ENCODE measurements around the gene UBAC1. TPM values are rescaled to one million over a fixed set of nuclear protein-coding genes. Genes with fewer than 3 reads are reported as not detected.

Gene UBAC1
- total and polyA plus RNA-seq, 10 of the 15 experiments (the other 5 are each of a cell fraction or from before 2014, with no cell fraction given), result 16.7 to 54.6 (median 38.5) TPM

DNA sequence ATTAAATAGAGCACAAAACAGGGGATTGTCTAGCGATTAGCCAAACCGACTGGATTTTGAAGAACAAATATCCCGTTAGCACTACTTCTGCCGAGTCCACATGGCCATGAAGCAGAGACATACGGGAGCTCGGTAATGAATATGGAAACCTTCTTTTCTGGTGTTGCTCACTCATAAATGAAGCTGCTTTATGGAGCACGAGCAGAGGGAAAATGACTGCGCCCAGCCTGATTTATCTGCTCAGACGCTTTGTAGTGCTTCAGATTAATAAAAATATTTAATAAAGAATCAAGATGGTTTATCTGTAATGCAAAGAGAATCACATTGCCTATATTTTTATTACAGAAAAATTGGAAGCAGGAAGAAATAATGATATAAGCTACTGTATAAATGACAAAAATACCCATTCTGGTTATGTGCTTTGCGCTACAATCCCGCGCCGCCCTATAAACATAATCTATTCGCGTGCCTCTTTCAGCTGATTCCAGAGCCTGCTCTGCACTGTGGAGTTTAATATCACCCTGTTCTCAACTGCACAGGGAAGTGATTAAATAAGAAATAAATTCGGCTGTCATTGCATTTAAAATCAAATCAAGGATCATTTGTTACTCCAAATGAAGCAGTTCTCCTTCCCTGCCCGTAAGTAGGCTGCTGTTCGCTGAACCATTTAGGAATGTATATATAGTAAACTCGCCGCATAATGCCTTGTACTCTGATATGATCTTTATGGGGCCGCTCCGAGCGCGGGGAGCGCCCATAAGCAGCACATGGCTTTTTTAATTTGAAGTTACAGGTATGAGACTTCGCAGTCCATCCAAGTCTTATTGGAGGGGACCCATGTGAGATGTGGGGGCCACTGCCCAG is 22.3 kb upstream of the UBAC1 start (continued):
- TF ChIP-seq, protein P1, sequence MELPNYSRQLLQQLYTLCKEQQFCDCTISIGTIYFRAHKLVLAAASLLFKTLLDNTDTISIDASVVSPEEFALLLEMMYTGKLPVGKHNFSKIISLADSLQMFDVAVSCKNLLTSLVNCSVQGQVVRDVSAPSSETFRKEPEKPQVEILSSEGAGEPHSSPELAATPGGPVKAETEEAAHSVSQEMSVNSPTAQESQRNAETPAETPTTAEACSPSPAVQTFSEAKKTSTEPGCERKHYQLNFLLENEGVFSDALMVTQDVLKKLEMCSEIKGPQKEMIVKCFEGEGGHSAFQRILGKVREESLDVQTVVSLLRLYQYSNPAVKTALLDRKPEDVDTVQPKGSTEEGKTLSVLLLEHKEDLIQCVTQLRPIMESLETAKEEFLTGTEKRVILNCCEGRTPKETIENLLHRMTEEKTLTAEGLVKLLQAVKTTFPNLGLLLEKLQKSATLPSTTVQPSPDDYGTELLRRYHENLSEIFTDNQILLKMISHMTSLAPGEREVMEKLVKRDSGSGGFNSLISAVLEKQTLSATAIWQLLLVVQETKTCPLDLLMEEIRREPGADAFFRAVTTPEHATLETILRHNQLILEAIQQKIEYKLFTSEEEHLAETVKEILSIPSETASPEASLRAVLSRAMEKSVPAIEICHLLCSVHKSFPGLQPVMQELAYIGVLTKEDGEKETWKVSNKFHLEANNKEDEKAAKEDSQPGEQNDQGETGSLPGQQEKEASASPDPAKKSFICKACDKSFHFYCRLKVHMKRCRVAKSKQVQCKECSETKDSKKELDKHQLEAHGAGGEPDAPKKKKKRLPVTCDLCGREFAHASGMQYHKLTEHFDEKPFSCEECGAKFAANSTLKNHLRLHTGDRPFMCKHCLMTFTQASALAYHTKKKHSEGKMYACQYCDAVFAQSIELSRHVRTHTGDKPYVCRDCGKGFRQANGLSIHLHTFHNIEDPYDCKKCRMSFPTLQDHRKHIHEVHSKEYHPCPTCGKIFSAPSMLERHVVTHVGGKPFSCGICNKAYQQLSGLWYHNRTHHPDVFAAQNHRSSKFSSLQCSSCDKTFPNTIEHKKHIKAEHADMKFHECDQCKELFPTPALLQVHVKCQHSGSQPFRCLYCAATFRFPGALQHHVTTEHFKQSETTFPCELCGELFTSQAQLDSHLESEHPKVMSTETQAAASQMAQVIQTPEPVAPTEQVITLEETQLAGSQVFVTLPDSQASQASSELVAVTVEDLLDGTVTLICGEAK (IDR thresholded peaks at IDR 0.05; ENCODE audit: borderline replicate concordance), result no peak
- TF ChIP-seq STAT1 (conservative IDR thresholded peaks at IDR 0.05), result no peak
- no peak for TF ChIP-seq TCF12 (IDR thresholded peaks at IDR 0.05; ENCODE audit: low read depth, low read length)
- TF ChIP-seq SMC3 (IDR thresholded peaks at IDR 0.05; ENCODE audit: borderline replicate concordance, low read length), result no peak
- TF ChIP-seq FOXK2 (IDR thresholded peaks at IDR 0.05), result no peak

DNA sequence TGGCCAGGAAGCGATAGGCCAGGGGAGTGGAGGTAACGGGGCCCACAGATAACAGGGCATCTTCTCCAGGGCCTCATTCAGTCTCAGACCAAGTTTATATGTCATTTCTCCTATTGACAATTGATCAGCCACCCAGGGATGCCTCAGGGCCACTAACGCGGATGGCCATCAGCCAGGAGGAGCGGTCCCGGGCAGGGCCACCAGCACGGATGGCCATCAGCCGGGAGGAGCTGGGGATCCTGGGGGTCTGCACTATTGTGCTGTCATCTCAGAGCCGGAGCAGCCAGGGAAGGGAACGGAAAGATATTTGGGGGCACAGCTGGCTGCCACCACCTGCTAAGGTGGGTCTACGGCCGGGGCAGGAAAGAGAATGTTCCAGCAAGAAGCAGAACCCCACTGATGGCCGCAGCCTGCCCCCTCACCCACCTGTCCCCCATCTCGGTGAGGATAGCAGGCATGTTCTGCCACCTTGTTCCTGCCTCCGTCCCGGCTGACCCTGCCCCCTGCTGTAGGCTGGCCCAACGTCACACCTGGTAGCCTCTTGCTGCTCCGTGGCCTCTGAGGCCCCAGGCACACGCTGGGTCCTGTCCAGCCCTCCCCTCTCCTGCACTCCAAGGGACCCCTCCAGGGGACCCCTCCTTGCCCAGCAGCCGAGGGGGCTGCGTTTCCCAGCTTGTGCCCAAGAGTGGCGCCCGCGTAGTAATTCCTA is 21.5 kb upstream of the UBAC1 start:
- Histone ChIP-seq H3K9me3 (replicated peaks; ENCODE audit: control insufficient read depth, insufficient read depth, low read length) (no peaks in the 10 kb centered on the region), H3K27me3 (replicated peaks in 1 of 2; ENCODE audit: control insufficient read depth in 2 of 2, insufficient read depth in 2 of 2, low read length in 1 of 2) (peaks cover 0 to 2% of the 10 kb centered on the region in 2 experiments; a peak in 2 of 4 replicates), H3K36me3 (ENCODE audit: control insufficient read depth in 2 of 2, insufficient read depth in 2 of 2, low read length in 1 of 2) (no peaks in the 10 kb centered on the region), H3K4me1 (ENCODE audit: control insufficient read depth, insufficient read depth, low read length) (no peaks in the 10 kb centered on the region), H3K27ac (ENCODE audit: control insufficient read depth, insufficient read depth) (no peak overlapping the region), H3K4me3 (no peak overlapping the region), H3K4me2 (ENCODE audit: control insufficient read depth, insufficient read depth) (no peak overlapping the region), H4K20me1 (ENCODE audit: control insufficient read depth, insufficient read depth) (no peaks in the 10 kb centered on the region), H3K9ac (ENCODE audit: control insufficient read depth, insufficient read depth, low read length) (no peak overlapping the region), H2AFZ (ENCODE audit: control insufficient read depth, low read depth, low read length) (no peak overlapping the region), H3K79me2 (ENCODE audit: control insufficient read depth, insufficient read depth, low read length) (no peaks in the 10 kb centered on the region)
- no peak for DNase-seq (ENCODE audit: low read depth, low spot score)
- FAIRE-seq, result no peak
- ChIA-PET SMC1A (ENCODE audit: uncharacterized antibody, unreplicated experiment) (no interaction called here), RAD21 (ENCODE audit: unreplicated experiment) (no interaction called here), POLR2A (no interaction called here), CTCF (no interaction called here)
- intact Hi-C loops (cut with micrococcal nuclease; ENCODE audit: unreplicated experiment) (no loop called here), in situ Hi-C loops (cut with MboI) (no loop called here)
- BruUV-seq (replicated peaks), result no TSS peak
- 43% methylated on average over 24 of the region's 24 CpGs for WGBS (ENCODE audit: insufficient coverage, insufficient replicate concordance, low lambda C conversion rate, missing lambda C conversion rate)
- ATAC-seq, result no peak
- TF ChIP-seq ZBED1 (IDR thresholded peaks at IDR 0.05; ENCODE audit: borderline replicate concordance), result no peak
- TF ChIP-seq CHD1 (IDR thresholded peaks at IDR 0.05; ENCODE audit: low read depth, low read length), result no peak
- no peak for TF ChIP-seq ZNF384 (IDR thresholded peaks at IDR 0.05; ENCODE audit: borderline replicate concordance, low read depth, low read length)
- TF ChIP-seq, protein P2, sequence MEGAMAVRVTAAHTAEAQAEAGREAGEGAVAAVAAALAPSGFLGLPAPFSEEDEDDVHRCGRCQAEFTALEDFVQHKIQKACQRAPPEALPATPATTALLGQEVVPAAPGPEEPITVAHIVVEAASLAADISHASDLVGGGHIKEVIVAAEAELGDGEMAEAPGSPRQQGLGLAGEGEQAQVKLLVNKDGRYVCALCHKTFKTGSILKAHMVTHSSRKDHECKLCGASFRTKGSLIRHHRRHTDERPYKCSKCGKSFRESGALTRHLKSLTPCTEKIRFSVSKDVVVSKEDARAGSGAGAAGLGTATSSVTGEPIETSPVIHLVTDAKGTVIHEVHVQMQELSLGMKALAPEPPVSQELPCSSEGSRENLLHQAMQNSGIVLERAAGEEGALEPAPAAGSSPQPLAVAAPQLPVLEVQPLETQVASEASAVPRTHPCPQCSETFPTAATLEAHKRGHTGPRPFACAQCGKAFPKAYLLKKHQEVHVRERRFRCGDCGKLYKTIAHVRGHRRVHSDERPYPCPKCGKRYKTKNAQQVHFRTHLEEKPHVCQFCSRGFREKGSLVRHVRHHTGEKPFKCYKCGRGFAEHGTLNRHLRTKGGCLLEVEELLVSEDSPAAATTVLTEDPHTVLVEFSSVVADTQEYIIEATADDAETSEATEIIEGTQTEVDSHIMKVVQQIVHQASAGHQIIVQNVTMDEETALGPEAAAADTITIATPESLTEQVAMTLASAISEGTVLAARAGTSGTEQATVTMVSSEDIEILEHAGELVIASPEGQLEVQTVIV (IDR thresholded peaks at IDR 0.05; ENCODE audit: borderline replicate concordance, partially characterized antibody), result no peak
- TF ChIP-seq, protein P3, sequence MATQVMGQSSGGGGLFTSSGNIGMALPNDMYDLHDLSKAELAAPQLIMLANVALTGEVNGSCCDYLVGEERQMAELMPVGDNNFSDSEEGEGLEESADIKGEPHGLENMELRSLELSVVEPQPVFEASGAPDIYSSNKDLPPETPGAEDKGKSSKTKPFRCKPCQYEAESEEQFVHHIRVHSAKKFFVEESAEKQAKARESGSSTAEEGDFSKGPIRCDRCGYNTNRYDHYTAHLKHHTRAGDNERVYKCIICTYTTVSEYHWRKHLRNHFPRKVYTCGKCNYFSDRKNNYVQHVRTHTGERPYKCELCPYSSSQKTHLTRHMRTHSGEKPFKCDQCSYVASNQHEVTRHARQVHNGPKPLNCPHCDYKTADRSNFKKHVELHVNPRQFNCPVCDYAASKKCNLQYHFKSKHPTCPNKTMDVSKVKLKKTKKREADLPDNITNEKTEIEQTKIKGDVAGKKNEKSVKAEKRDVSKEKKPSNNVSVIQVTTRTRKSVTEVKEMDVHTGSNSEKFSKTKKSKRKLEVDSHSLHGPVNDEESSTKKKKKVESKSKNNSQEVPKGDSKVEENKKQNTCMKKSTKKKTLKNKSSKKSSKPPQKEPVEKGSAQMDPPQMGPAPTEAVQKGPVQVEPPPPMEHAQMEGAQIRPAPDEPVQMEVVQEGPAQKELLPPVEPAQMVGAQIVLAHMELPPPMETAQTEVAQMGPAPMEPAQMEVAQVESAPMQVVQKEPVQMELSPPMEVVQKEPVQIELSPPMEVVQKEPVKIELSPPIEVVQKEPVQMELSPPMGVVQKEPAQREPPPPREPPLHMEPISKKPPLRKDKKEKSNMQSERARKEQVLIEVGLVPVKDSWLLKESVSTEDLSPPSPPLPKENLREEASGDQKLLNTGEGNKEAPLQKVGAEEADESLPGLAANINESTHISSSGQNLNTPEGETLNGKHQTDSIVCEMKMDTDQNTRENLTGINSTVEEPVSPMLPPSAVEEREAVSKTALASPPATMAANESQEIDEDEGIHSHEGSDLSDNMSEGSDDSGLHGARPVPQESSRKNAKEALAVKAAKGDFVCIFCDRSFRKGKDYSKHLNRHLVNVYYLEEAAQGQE (IDR thresholded peaks at IDR 0.05; ENCODE audit: low read depth, low read length), result no peak
